ENCODE results near the gene THBS1. TPM values are rescaled to one million over a fixed set of nuclear protein-coding genes. Genes with fewer than 3 reads are reported as not detected.

THBS1 gene
- total RNA-seq, 1 experiment from 2014 or later = 305 TPM

DNA sequence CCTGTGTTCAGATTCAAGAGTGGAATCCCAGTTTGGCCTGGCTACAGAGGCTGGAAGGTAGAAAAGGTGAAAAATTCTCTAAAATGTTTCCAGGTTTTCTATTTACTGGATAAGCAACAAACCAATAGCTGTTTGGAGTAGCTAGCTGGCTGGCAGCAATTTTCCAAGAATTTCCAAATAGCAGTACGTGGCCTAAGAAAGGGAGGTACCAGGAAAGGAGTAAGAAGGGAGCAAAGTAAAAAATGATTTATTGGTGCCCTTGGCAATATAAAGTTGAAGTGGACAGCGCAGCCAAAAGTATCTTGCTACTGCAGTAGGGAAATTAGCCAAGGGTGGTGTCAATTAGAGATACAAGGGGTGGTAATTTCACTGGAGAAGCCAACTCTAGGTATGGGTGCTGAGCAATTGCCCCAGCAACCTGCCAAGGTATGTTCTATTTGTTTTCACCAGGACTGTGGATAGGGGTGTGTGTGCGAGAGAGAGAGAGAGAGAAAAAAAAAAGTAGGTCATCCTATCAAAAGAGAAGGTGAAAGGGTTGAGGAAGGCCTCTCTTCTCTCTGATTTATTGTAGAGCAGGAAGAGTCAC lies 40.8 kb upstream of the THBS1 start:
- H3K4me2 ChIP-seq (ENCODE audit: low read length) = no peak overlapping the region
- H3K79me2 ChIP-seq (ENCODE audit: low read length) = no peaks in the 10 kb centered on the region
- no TSS peak for BruUV-seq (replicated peaks)
- H3K9me3 ChIP-seq (ENCODE audit: low read length) = no peaks in the 10 kb centered on the region
- no peak overlapping the region for H3K4me3 ChIP-seq (ENCODE audit: low read length)
- ChIA-PET CTCF (no interaction called here), POLR2A (ENCODE audit: unreplicated experiment) (no interaction called here)
- DNase-seq = no peak
- no peaks in the 10 kb centered on the region for H3K4me1 ChIP-seq (ENCODE audit: insufficient read depth, low read length)
- intact Hi-C loops (cut with micrococcal nuclease) = no loop called here
- no peak overlapping the region for H3K9ac ChIP-seq (ENCODE audit: low read length)
- no peaks in the 10 kb centered on the region for H3K36me3 ChIP-seq (ENCODE audit: low read depth, low read length)
- TF ChIP-seq EZH2 (IDR thresholded peaks at IDR 0.05; ENCODE audit: low read length, unreplicated experiment) = no peak
- TF ChIP-seq, protein P1, sequence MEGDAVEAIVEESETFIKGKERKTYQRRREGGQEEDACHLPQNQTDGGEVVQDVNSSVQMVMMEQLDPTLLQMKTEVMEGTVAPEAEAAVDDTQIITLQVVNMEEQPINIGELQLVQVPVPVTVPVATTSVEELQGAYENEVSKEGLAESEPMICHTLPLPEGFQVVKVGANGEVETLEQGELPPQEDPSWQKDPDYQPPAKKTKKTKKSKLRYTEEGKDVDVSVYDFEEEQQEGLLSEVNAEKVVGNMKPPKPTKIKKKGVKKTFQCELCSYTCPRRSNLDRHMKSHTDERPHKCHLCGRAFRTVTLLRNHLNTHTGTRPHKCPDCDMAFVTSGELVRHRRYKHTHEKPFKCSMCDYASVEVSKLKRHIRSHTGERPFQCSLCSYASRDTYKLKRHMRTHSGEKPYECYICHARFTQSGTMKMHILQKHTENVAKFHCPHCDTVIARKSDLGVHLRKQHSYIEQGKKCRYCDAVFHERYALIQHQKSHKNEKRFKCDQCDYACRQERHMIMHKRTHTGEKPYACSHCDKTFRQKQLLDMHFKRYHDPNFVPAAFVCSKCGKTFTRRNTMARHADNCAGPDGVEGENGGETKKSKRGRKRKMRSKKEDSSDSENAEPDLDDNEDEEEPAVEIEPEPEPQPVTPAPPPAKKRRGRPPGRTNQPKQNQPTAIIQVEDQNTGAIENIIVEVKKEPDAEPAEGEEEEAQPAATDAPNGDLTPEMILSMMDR (conservative IDR thresholded peaks at IDR 0.05; ENCODE audit: low read depth, low read length) = no peak
- TF ChIP-seq EZH2phosphoT487 (IDR thresholded peaks at IDR 0.05; ENCODE audit: borderline replicate concordance, low read length) = no peak
- no peak for ATAC-seq
- H3K27ac ChIP-seq (ENCODE audit: low read length) = no peak overlapping the region
- H3K27me3 ChIP-seq (ENCODE audit: low read length) = no peaks in the 10 kb centered on the region
- no peaks in the 10 kb centered on the region for H4K20me1 ChIP-seq (ENCODE audit: low read length)
- no peaks in the 10 kb centered on the region for H3F3A ChIP-seq (ENCODE audit: low read length, unreplicated experiment)
- no peaks in the 10 kb centered on the region for H3K9me2 ChIP-seq (replicated peaks; ENCODE audit: low read length)
- H2AFZ ChIP-seq (ENCODE audit: low read length) = no peak overlapping the region

DNA sequence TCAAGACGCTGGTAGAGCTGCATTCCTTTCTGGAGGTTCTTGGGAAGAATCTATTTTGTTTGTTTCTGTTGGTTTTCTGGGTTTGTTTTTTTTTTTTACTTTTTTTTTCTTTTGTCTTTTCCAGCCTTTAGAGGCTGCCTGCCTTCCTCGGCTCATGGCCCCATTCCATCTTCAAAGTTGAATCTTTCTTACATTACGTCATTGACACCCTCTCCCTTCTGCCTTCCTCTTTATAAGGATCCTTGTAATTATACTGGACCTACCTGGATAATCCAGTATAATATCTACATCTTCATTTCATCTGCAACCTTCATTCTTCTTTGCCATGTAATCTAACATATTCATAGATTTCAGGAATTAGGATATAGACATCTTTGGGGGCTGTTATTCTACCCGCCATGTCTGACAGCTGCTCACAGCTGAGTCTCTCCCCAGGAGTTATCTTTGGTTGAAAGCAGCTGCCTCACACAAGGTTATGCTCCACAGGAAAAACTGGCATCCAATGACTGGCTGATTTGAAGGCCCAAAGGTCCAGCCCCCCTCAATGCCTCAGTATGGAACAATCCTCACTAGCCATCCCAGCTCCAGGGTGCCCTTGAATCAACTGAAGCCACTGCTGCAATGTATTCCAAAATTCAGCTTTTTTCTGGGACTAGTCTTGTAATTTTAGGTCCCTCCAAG lies 38.4 kb upstream of the THBS1 start:
- Histone ChIP-seq H3K9ac (ENCODE audit: low read length) (no peak overlapping the region), H4K20me1 (ENCODE audit: low read length) (no peaks in the 10 kb centered on the region), H3K4me1 (ENCODE audit: insufficient read depth, low read length) (no peaks in the 10 kb centered on the region), H3K4me3 (ENCODE audit: low read length) (no peak overlapping the region), H3F3A (ENCODE audit: low read length, unreplicated experiment) (no peaks in the 10 kb centered on the region), H3K9me3 (ENCODE audit: low read length) (peaks cover 6% of the 10 kb centered on the region; the same call in 1 of the 2 replicates), H3K4me2 (ENCODE audit: low read length) (no peak overlapping the region), H3K36me3 (ENCODE audit: low read depth, low read length) (no peaks in the 10 kb centered on the region; the same call in 1 of the 2 replicates), H2AFZ (ENCODE audit: low read length) (no peak overlapping the region), H3K9me2 (replicated peaks; ENCODE audit: low read length) (no peaks in the 10 kb centered on the region), H3K27ac (ENCODE audit: low read length) (no peak overlapping the region), H3K27me3 (ENCODE audit: low read length) (no peaks in the 10 kb centered on the region), H3K79me2 (ENCODE audit: low read length) (no peaks in the 10 kb centered on the region)
- TF ChIP-seq EZH2phosphoT487 (IDR thresholded peaks at IDR 0.05; ENCODE audit: borderline replicate concordance, low read length) (no peak), EZH2 (IDR thresholded peaks at IDR 0.05; ENCODE audit: low read length, unreplicated experiment) (no peak)
- TF ChIP-seq, protein P1 (conservative IDR thresholded peaks at IDR 0.05; ENCODE audit: low read depth, low read length) = no peak
- DNase-seq = no peak
- no peak for ATAC-seq
- no TSS peak for BruUV-seq (replicated peaks)
- intact Hi-C loops (cut with micrococcal nuclease) = no loop called here
- ChIA-PET POLR2A (ENCODE audit: unreplicated experiment) (no interaction called here), CTCF (no interaction called here)

DNA sequence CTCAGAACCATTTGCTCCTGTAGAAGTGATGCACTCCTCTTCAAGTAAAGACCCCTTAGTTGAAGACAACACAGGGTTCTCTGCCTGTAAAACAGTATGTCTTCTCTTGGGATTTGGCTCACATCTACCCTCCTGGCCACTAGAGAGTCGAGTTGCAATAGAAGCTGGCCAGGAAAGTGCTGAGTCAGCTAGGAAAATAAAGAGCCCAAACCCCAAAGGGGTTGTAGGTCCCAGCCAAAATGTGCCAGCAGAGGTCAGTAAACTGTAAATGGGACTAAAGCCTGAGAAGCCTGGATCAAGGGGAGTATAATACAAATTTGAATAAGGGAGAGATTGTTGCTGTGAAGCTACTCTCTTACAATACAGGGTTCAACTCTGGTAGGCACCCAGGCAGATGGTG lies 37.2 kb upstream of the THBS1 start:
- no peaks in the 10 kb centered on the region for H3K27me3 ChIP-seq (ENCODE audit: low read length)
- no peaks in the 10 kb centered on the region; the same call in 1 of the 2 replicates for H3K36me3 ChIP-seq (ENCODE audit: low read depth, low read length)
- no peaks in the 10 kb centered on the region for H3K9me2 ChIP-seq (replicated peaks; ENCODE audit: low read length)
- no TSS peak for BruUV-seq (replicated peaks)
- H4K20me1 ChIP-seq (ENCODE audit: low read length) = no peaks in the 10 kb centered on the region
- ATAC-seq = no peak
- DNase-seq = no peak
- no peak overlapping the region for H2AFZ ChIP-seq (ENCODE audit: low read length)
- no peak overlapping the region for H3K9ac ChIP-seq (ENCODE audit: low read length)
- ChIA-PET CTCF (interaction anchor here (0.6 kb wide), 1 partner anchor 19 kb away, joined by 3 read pairs; no protein-coding TSS in a partner anchor), POLR2A (ENCODE audit: unreplicated experiment) (no interaction called here)
- H3K27ac ChIP-seq (ENCODE audit: low read length) = no peak overlapping the region
- TF ChIP-seq EZH2phosphoT487 (IDR thresholded peaks at IDR 0.05; ENCODE audit: borderline replicate concordance, low read length) (no peak), EZH2 (IDR thresholded peaks at IDR 0.05; ENCODE audit: low read length, unreplicated experiment) (no peak)
- TF ChIP-seq, protein P1 (conservative IDR thresholded peaks at IDR 0.05; ENCODE audit: low read depth, low read length) = peak; percentile 22; the same call in 1 of the 2 replicates
- intact Hi-C loops (cut with micrococcal nuclease) = no loop called here
- no peaks in the 10 kb centered on the region for H3K79me2 ChIP-seq (ENCODE audit: low read length)
- H3K4me1 ChIP-seq (ENCODE audit: insufficient read depth, low read length) = no peaks in the 10 kb centered on the region
- peaks cover 6% of the 10 kb centered on the region; the same call in 1 of the 2 replicates for H3K9me3 ChIP-seq (ENCODE audit: low read length)
- H3F3A ChIP-seq (ENCODE audit: low read length, unreplicated experiment) = no peaks in the 10 kb centered on the region
- no peak overlapping the region for H3K4me3 ChIP-seq (ENCODE audit: low read length)
- no peak overlapping the region for H3K4me2 ChIP-seq (ENCODE audit: low read length)

All from PC-3 (cell line).